H1 (cell line): ENCODE measurements around the gene SH3RF3. TPM values are rescaled to one million over a fixed set of nuclear protein-coding genes. Genes with fewer than 3 reads are reported as not detected.

ENCODE experiments used
- CTCF ChIA-PET: fragments of 300-600 bp; sonication (Branson Sonifier 250); formaldehyde crosslinking; loops from one replicate; lab custom pipeline; 2021; ENCODE audit not compliant: partially characterized antibody; lab: Charles Lee
- POLR2A ChIA-PET: fragments of 300-600 bp; sonication (Branson Sonifier 250); formaldehyde crosslinking; loops from one replicate; lab custom pipeline; 2021; ENCODE audit warnings: inconsistent platforms; ENCODE audit not compliant: partially characterized antibody; lab: Charles Lee
- DNase-seq, 2 experiments: peaks; one replicate each; pipeline versions ENCODE4 v3.0.0 to v3.0.0-alpha.2; 2010 to 2022; ENCODE audit warnings: low spot score in 2 of 2, low read depth in 1 of 2, mixed read lengths in 1 of 2
- FAIRE-seq: peaks from 2 replicates; lab custom pipeline; 2011; peaks lifted over from hg19 to GRCh38; lab: Jason Lieb, UNC
- H2AFZ ChIP-seq: 2 replicates; pipeline ENCODE4 v1.8.1; 2012; ENCODE audit warnings: low read length, inconsistent platforms
- H2AK5ac ChIP-seq: 2 replicates; pipeline ENCODE4 v1.6.1; 2013; ENCODE audit warnings: low read depth, low read length
- H2BK120ac ChIP-seq: replicated peaks from 2 replicates; pipeline ENCODE3; 2013; ENCODE audit warnings: low read depth, low read length, inconsistent platforms
- H2BK12ac ChIP-seq: 2 replicates; pipeline ENCODE4 v1.6.1; 2013; ENCODE audit warnings: low read depth, low read length
- H2BK15ac ChIP-seq: 2 replicates; pipeline ENCODE4 v1.6.1; 2013; ENCODE audit warnings: low read length
- H2BK20ac ChIP-seq: 2 replicates; pipeline ENCODE4 v1.6.1; 2013; ENCODE audit warnings: low read length
- H2BK5ac ChIP-seq: 2 replicates; pipeline ENCODE4 v1.6.1; 2013; ENCODE audit warnings: low read depth, low read length
- H3K14ac ChIP-seq: 2 replicates; pipeline ENCODE4 v1.6.1; 2013; ENCODE audit warnings: inconsistent platforms; ENCODE audit not compliant: insufficient read length
- H3K18ac ChIP-seq: 2 replicates; pipeline ENCODE4 v1.6.1; 2013; ENCODE audit warnings: low read length; ENCODE audit errors: extremely low read depth
- H3K23ac ChIP-seq: 2 replicates; pipeline ENCODE4 v1.6.1; 2013; ENCODE audit warnings: inconsistent platforms; ENCODE audit not compliant: insufficient read length
- H3K23me2 ChIP-seq: 2 replicates; pipeline ENCODE4 v1.6.1; 2013; ENCODE audit warnings: low read depth, low read length
- H3K27ac ChIP-seq: 2 replicates; pipeline ENCODE4 v1.6.1; 2011; ENCODE audit warnings: low read depth, low read length, inconsistent platforms
- H3K27me3 ChIP-seq, 4 experiments: replicated peaks in 1 of 4; 1 replicate in 1 of 4; 2 replicates in 3 of 4; pipeline versions ENCODE4 v1.6.1 to v1.8.1; 2011 to 2013; ENCODE audit warnings: low read length in 3 of 4, mild to moderate bottlenecking in 3 of 4, inconsistent platforms in 2 of 4, mixed read lengths in 2 of 4, moderate library complexity in 1 of 4; ENCODE audit not compliant: control insufficient read depth in 3 of 4, insufficient read depth in 3 of 4; ENCODE audit errors: extremely low read depth in 1 of 4
- H3K36me3 ChIP-seq, 4 experiments: 2 replicates each; pipeline versions ENCODE4 v1.6.1 to v1.8.1; 2011 to 2013; ENCODE audit warnings: mild to moderate bottlenecking in 4 of 4, low read length in 3 of 4, moderate library complexity in 2 of 4, control low read depth in 1 of 4, inconsistent platforms in 1 of 4; ENCODE audit not compliant: insufficient read depth in 4 of 4, control insufficient read depth in 2 of 4
- H3K4ac ChIP-seq: replicated peaks from 2 replicates; pipeline ENCODE3; 2013; ENCODE audit warnings: low read length, low read depth, mixed read lengths, inconsistent platforms; ENCODE audit not compliant: insufficient read length
- H3K4me1 ChIP-seq, 4 experiments: replicated peaks in 1 of 4; 1 replicate in 1 of 4; 2 replicates in 3 of 4; pipeline versions ENCODE4 v1.6.1 to v1.8.1; 2011 to 2013; ENCODE audit warnings: low read length in 3 of 4, inconsistent platforms in 2 of 4, mixed read lengths in 1 of 4; ENCODE audit not compliant: insufficient read depth in 4 of 4, control insufficient read depth in 3 of 4
- H3K4me2 ChIP-seq, 2 experiments: 2 replicates each; pipeline versions ENCODE4 v1.6.1 to v1.8.1; 2011 to 2013; ENCODE audit warnings: low read depth in 2 of 2, low read length in 2 of 2, control low read depth in 1 of 2, inconsistent platforms in 1 of 2, mild to moderate bottlenecking in 1 of 2; ENCODE audit not compliant: insufficient read depth in 1 of 2
- H3K4me3 ChIP-seq, 4 experiments: fragments of 200-600, 300-600 bp in 1 of 4; sonication (generic), shearing (Covaris generic), sonication (Bioruptor Twin) in 1 of 4; 2 replicates each; pipeline versions ENCODE4 v1.5.1 to v1.8.1; 2011 to 2016; ENCODE audit warnings: low read length in 4 of 4, low read depth in 3 of 4, control low read depth in 2 of 4, inconsistent platforms in 2 of 4, mild to moderate bottlenecking in 2 of 4, mixed read lengths in 1 of 4, moderate library complexity in 1 of 4; ENCODE audit not compliant: insufficient read depth in 2 of 4; ENCODE audit errors: extremely low read depth in 1 of 4
- H3K56ac ChIP-seq: replicated peaks from 2 replicates; pipeline ENCODE3; 2013; ENCODE audit warnings: low read depth, mild to moderate bottlenecking, mixed read lengths, low read length, inconsistent platforms; ENCODE audit not compliant: insufficient read length
- H3K79me1 ChIP-seq: 2 replicates; pipeline ENCODE4 v1.6.1; 2013; ENCODE audit warnings: low read depth, low read length, control low read depth
- H3K79me2 ChIP-seq, 2 experiments: 2 replicates each; pipeline versions ENCODE4 v1.6.1 to v1.8.1; 2012 to 2013; ENCODE audit warnings: low read length in 2 of 2, mild to moderate bottlenecking in 2 of 2, inconsistent platforms in 1 of 2; ENCODE audit not compliant: insufficient read depth in 2 of 2, control insufficient read depth in 1 of 2
- H3K9ac ChIP-seq, 4 experiments: replicated peaks in 1 of 4; 1 replicate in 1 of 4; 2 replicates in 3 of 4; pipeline versions ENCODE4 v1.6.1 to v1.8.1; 2011 to 2013; ENCODE audit warnings: low read depth in 3 of 4, low read length in 3 of 4, control low read depth in 2 of 4, mild to moderate bottlenecking in 2 of 4, moderate library complexity in 2 of 4, inconsistent platforms in 1 of 4; ENCODE audit errors: extremely low read depth in 1 of 4
- H3K9me3 ChIP-seq, 2 experiments: 2 replicates each; pipeline versions ENCODE4 v1.6.1 to v1.8.1; 2012 to 2013; ENCODE audit warnings: mild to moderate bottlenecking in 2 of 2, moderate library complexity in 2 of 2, control low read depth in 1 of 2, inconsistent platforms in 1 of 2, low read depth in 1 of 2, low read length in 1 of 2, mixed read lengths in 1 of 2; ENCODE audit not compliant: insufficient read depth in 2 of 2
- H4K20me1 ChIP-seq, 2 experiments: replicated peaks in 1 of 2; 2 replicates each; pipeline versions ENCODE3 to v1.8.1; 2011 to 2013; ENCODE audit warnings: inconsistent platforms in 2 of 2, low read length in 2 of 2, mild to moderate bottlenecking in 1 of 2; ENCODE audit not compliant: insufficient read depth in 2 of 2, control insufficient read depth in 1 of 2
- H4K5ac ChIP-seq: 2 replicates; pipeline ENCODE4 v1.6.1; 2013; ENCODE audit warnings: low read length, low read depth, mixed read lengths, inconsistent platforms; ENCODE audit not compliant: insufficient read length
- H4K8ac ChIP-seq: 2 replicates; pipeline ENCODE4 v1.8.0; 2013; ENCODE audit warnings: mild to moderate bottlenecking, moderate library complexity, low read length, inconsistent platforms; ENCODE audit not compliant: insufficient read depth; ENCODE audit errors: extremely low read depth
- H4K91ac ChIP-seq: replicated peaks from 2 replicates; pipeline ENCODE3; 2013; ENCODE audit warnings: low read length, mixed read lengths, inconsistent platforms; ENCODE audit not compliant: insufficient read length
- CTBP2 ChIP-seq: IDR thresholded peaks from 2 replicates; pipeline ENCODE4 v1.7.0; 2011; ENCODE audit warnings: borderline replicate concordance, mild to moderate bottlenecking, moderate library complexity, mixed read lengths, low read length; ENCODE audit not compliant: insufficient read depth, insufficient read length
- EP300 ChIP-seq, 2 experiments: IDR thresholded peaks; 1 replicate in 1 of 2; 2 replicates in 1 of 2; pipeline ENCODE4 v1.6.1; 2011 to 2012; ENCODE audit warnings: low read depth in 2 of 2, low read length in 2 of 2, mild to moderate bottlenecking in 2 of 2, borderline replicate concordance in 1 of 2, inconsistent platforms in 1 of 2, moderate library complexity in 1 of 2
- FOSL1 ChIP-seq: IDR thresholded peaks from 2 replicates; pipeline ENCODE4 v1.6.1; 2011; ENCODE audit warnings: mild to moderate bottlenecking, low read depth, low read length, moderate library complexity; ENCODE audit not compliant: insufficient read depth
- MAX ChIP-seq: IDR thresholded peaks from 2 replicates; pipeline ENCODE4 v1.6.1; 2012; ENCODE audit warnings: inconsistent platforms
- NRF1 ChIP-seq: IDR thresholded peaks from 2 replicates; pipeline ENCODE4 v1.6.1; 2011; ENCODE audit warnings: mild to moderate bottlenecking, low read depth, low read length, improper control_type of control experiment
- RBBP5 ChIP-seq: IDR thresholded peaks from 2 replicates; pipeline ENCODE4 v1.7.1; 2012; ENCODE audit warnings: low read depth, mild to moderate bottlenecking, inconsistent platforms, low read length, moderate library complexity, borderline replicate concordance
- SIN3A ChIP-seq, 2 experiments: IDR thresholded peaks in 1 of 2; conservative IDR thresholded peaks in 1 of 2; 2 replicates each; pipeline ENCODE4 v1.6.1; 2011 to 2012; ENCODE audit warnings: low read length in 2 of 2, improper control_type of control experiment in 1 of 2, low read depth in 1 of 2, mild to moderate bottlenecking in 1 of 2
- SIRT6 ChIP-seq: IDR thresholded peaks from one replicate; pipeline ENCODE4 v1.7.1; 2012; ENCODE audit warnings: low read length, inconsistent platforms
- TCF12 ChIP-seq: IDR thresholded peaks from 2 replicates; pipeline ENCODE4 v1.6.1; 2011; ENCODE audit warnings: low read depth, mild to moderate bottlenecking, low read length
- TEAD4 ChIP-seq: IDR thresholded peaks from 2 replicates; pipeline ENCODE4 v1.6.1; 2012; ENCODE audit warnings: low read depth, low read length, inconsistent platforms, mixed read lengths
- ZNF274 ChIP-seq: IDR thresholded peaks from 2 replicates; pipeline ENCODE4 v1.7.0; 2012; ENCODE audit warnings: low read length, borderline replicate concordance; ENCODE audit errors: extremely low read depth
- WGBS, 2 experiments: shearing (Covaris generic) in 1 of 2; methylation state at CpG; one replicate each; pipeline versions ENCODE4 v1.1.6 to v1.1.7; 2013 to 2015; ENCODE audit warnings: low lambda C conversion rate in 2 of 2, mixed read lengths in 2 of 2, inconsistent platforms in 1 of 2, low coverage in 1 of 2, missing lambda C conversion rate in 1 of 2; ENCODE audit not compliant: insufficient replicate concordance in 2 of 2, insufficient coverage in 1 of 2, insufficient read length in 1 of 2; ENCODE audit errors: extremely low coverage in 1 of 2, missing lambda C conversion rate in 1 of 2; 5-methylcytosine and 5-hydroxymethylcytosine counted together
- polyA plus RNA-seq, 7 experiments: library from polyadenylated mRNA; depleted of rRNA in 3 of 7; stranded (reverse) in 5 of 7; unstranded in 2 of 7; fragments of >200 nt in 5 of 7; fragments of 200-250 nt in 2 of 7; gene quantifications; 1 replicate in 5 of 7; 2 replicates in 1 of 7; 4 replicates in 1 of 7; pipeline versions ENCODE4 v1.2.1 to v1.2.3, GENCODE V29; 2011 to 2013; ENCODE audit warnings: missing spikeins in 2 of 7, mixed read lengths in 2 of 7
- total RNA-seq: library from RNA; stranded (reverse); fragmentation: NEBNext Ultra II Directional; extraction: Animal tissue kit (Norgen Biotek cat#: 25700); gene quantifications from 2 replicates; pipeline ENCODE4 v1.2.1, GENCODE V29; 2021
- TF ChIP-seq, protein P1 (sequence below): IDR thresholded peaks from 2 replicates; pipeline ENCODE4 v1.6.1; 2011; ENCODE audit warnings: low read length, improper control_type of control experiment

The SH3RF3 gene
- total and polyA plus RNA-seq, 2 of the 8 experiments (the other 6 are each of a cell fraction or from before 2014, with no cell fraction given): 0.11 to 0.65 TPM

- Histone ChIP-seq H2BK120ac (no peak overlapping the region), H3K79me1 (no peaks in the 10 kb centered on the region), H3K9me3 (peaks cover 0 to 5% of the 10 kb centered on the region in 2 experiments; a peak in 3 of 4 replicates), H2BK15ac (no peak overlapping the region), H2AFZ (no peak overlapping the region), H3K4me3 (no peak overlapping the region), H2BK5ac (no peak overlapping the region), H2AK5ac (no peak overlapping the region), H4K91ac (no peak overlapping the region), H3K23ac (no peak overlapping the region), H3K36me3 (no peaks in the 10 kb centered on the region), H3K4me1 (peaks cover 2 to 8% (median 3%) of the 10 kb centered on the region in 4 experiments; a peak in 4 of 7 replicates), H3K18ac (no peak overlapping the region), H3K56ac (no peak overlapping the region), H3K4me2 (no peak overlapping the region), H3K4ac (no peak overlapping the region), H3K9ac (no peak overlapping the region), H3K27me3 (no peaks in the 10 kb centered on the region), H4K20me1 (no peaks in the 10 kb centered on the region), H3K79me2 (no peaks in the 10 kb centered on the region), H4K8ac (no peak overlapping the region), H2BK12ac (no peak overlapping the region), H2BK20ac (no peak overlapping the region), H4K5ac (no peak overlapping the region), H3K14ac (no peak overlapping the region), H3K27ac (no peak overlapping the region), H3K23me2 (no peaks in the 10 kb centered on the region)
- FAIRE-seq: no peak
- DNase-seq: no peak
- 51% methylated on average over 2 of the region's 2 CpGs; no CpG with 5 or more reads in 1 of the 2 experiments for WGBS, 2 experiments
- ChIA-PET CTCF (interaction anchor here (1.0 kb wide), 1 partner anchor 19 kb away, joined by 3 read pairs; no protein-coding TSS in a partner anchor), POLR2A (no interaction called here)
- TF ChIP-seq CTBP2 (no peak), TCF12 (no peak), MAX (no peak), EP300 (IDR thresholded peaks at IDR 0.05; ENCODE audit: borderline replicate concordance in 1 of 2, low read depth in 2 of 2, low read length in 2 of 2) (no peak), SIN3A (conservative IDR thresholded peaks at IDR 0.05 in 1 of 2, IDR thresholded peaks at IDR 0.05 in 1 of 2; ENCODE audit: low read depth in 1 of 2, low read length in 2 of 2) (no peak), FOSL1 (no peak), TEAD4 (no peak), ZNF274 (no peak), NRF1 (no peak), SIRT6 (no peak), RBBP5 (no peak)
- TF ChIP-seq, protein P1, sequence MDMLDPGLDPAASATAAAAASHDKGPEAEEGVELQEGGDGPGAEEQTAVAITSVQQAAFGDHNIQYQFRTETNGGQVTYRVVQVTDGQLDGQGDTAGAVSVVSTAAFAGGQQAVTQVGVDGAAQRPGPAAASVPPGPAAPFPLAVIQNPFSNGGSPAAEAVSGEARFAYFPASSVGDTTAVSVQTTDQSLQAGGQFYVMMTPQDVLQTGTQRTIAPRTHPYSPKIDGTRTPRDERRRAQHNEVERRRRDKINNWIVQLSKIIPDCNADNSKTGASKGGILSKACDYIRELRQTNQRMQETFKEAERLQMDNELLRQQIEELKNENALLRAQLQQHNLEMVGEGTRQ: no peak
Observed at GRCh38 chr2:109176928-109177327, 47.9 kb downstream of the SH3RF3 start.
